ENCODE data around the gene MYO5B.

Gene MYO5B

DNA sequence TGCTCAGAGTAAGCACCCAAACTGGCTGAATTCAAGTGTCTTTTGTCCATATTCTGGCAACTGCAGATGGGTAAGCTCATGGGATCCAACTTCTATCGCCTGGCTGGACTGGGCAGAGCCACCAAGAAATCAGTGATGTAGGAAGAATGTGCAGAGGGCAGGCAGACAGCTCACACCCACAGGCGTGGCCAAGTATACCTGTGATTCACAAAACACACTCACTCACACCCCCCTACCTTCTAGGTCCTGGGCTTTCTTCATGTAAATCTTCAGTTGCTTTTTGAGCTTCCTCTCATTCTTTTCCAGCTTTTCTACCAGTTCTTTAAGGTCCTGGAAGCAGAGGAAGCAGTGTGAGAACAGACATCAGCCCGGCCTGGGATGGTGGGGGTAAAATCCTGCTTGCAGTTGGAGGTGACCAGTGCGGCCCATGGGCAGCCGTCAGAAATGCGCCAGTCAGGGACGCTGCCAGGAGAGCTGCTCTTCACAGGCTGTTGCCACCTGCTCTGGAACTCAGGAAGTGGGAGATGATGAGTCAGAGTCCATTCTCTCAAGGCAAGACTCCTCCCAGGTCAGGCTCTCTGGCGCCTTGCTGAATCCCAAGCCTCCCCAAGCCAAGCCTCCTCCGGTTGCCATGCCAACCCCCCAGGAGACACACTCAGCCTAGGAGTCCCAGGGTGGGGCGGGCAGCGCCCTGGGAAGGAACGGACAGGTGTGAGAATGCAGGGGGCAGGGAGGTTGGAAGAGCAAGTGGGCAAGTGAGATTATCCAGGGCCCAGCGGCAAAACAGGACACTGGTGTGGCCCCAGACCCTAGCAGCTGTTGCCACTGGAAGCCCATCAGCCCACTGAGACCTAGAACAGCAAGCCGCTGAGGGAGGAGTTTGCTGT, 345.4 kb downstream of the MYO5B start:
- Histone ChIP-seq H3K9ac (ENCODE audit: low read depth, low read length) (no peak overlapping the region), H3K36me3 (ENCODE audit: insufficient read depth, low read length) (no peaks in the 10 kb centered on the region), H3K9me3 (ENCODE audit: control insufficient read depth, insufficient read depth, low read length) (no peaks in the 10 kb centered on the region), H3K4me1 (ENCODE audit: insufficient read depth, low read length) (peaks cover 7% of the 10 kb centered on the region; the same call in 1 of the 2 replicates)

DNA sequence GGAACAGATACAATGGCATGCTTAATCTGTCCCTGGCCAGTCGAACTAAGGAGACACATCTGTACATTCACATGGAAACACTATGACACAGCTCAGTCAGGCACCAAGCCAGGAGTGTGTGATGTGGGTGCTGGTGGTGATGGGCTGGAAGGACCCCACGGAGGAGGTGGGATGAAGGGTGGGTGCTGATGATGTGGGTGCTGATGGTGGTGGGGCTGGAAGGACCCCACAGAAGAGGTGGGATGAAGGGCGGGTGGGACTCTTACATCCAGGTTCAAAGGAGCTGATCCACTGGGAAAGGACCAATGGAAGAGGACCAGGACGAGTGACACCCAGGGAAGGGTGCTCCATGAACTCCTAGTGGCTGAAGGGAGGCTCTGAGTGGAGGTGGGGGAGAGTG, 346.8 kb downstream of the MYO5B start:
- Histone ChIP-seq H3K9ac (ENCODE audit: low read depth, low read length) (no peak overlapping the region), H3K36me3 (ENCODE audit: insufficient read depth, low read length) (no peaks in the 10 kb centered on the region), H3K4me1 (ENCODE audit: insufficient read depth, low read length) (peaks cover 7% of the 10 kb centered on the region; the same call in 1 of the 2 replicates), H3K9me3 (ENCODE audit: control insufficient read depth, insufficient read depth, low read length) (no peaks in the 10 kb centered on the region)

- Histone ChIP-seq H3K4me1 (ENCODE audit: insufficient read depth, low read length) (peaks cover 7% of the 10 kb centered on the region; the same call in 1 of the 2 replicates), H3K9me3 (ENCODE audit: control insufficient read depth, insufficient read depth, low read length) (no peaks in the 10 kb centered on the region), H3K36me3 (ENCODE audit: insufficient read depth, low read length) (no peaks in the 10 kb centered on the region), H3K9ac (ENCODE audit: low read depth, low read length) (no peak overlapping the region)
Measured at GRCh38 chr18:49847524-49847923, 347.4 kb downstream of the MYO5B start.

DNA sequence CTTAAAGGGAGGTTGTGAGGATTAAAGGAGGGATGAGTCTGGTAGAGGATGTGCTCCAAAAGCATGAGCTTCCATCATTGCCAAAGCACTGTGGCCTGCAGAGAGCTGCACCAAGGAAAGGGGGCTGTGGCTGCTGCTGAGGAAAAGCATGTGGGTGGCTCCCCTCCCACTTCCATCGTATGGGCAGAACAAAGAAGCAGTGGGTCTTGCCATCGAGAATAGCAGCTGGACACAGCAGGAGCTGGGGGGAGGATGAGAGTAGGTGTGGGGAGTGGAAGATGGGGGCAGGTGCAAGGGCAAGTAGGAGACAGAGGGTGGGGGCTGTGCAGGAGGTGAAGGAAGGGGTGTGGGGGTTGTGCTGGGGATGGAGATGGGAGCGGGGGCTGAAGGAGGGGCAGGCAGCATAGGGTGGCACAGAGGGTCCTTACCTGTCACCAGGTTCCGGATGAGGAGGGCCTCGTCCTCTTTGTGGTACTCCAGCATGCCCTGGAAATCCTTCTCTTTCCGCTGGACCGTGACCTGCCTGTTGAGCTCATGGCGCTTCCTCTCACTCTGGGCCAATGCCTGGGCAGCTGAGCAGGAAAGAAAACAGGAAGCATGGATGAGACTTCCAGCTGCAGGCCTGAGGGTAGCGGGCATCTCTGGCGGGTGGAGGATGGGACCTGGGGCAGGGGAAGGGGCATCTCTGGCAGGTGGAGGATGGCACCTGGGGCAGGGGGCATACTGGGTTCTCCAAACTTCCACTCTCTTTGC, 348.1 kb downstream of the MYO5B start:
- Histone ChIP-seq H3K36me3 (ENCODE audit: insufficient read depth, low read length) (no peaks in the 10 kb centered on the region), H3K9ac (ENCODE audit: low read depth, low read length) (no peak overlapping the region), H3K9me3 (ENCODE audit: control insufficient read depth, insufficient read depth, low read length) (no peaks in the 10 kb centered on the region)

GRCh38 chr18:49846361-49846662, 348.6 kb downstream of the MYO5B start:
- Histone ChIP-seq H3K9ac (ENCODE audit: low read depth, low read length) (no peak overlapping the region), H3K4me1 (ENCODE audit: insufficient read depth, low read length) (peaks cover 7% of the 10 kb centered on the region; the same call in 1 of the 2 replicates), H3K36me3 (ENCODE audit: insufficient read depth, low read length) (no peaks in the 10 kb centered on the region)

More for the DNA sequence above, 348.1 kb downstream of the MYO5B start:
- H3K4me1 ChIP-seq (ENCODE audit: insufficient read depth, low read length) = peaks cover 7% of the 10 kb centered on the region; the same call in 1 of the 2 replicates

GRCh38 chr18:49845629-49846360, 349.2 kb downstream of the MYO5B start:
- H3K4me1 ChIP-seq (ENCODE audit: insufficient read depth, low read length) = peaks cover 7% of the 10 kb centered on the region; the same call in 1 of the 2 replicates
- H3K9me3 ChIP-seq (ENCODE audit: control insufficient read depth, insufficient read depth, low read length) = no peaks in the 10 kb centered on the region
- H3K36me3 ChIP-seq (ENCODE audit: insufficient read depth, low read length) = no peaks in the 10 kb centered on the region
- H3K9ac ChIP-seq (ENCODE audit: low read depth, low read length) = no peak overlapping the region

More at GRCh38 chr18:49846361-49846662, 348.6 kb downstream of the MYO5B start:
- no peaks in the 10 kb centered on the region for H3K9me3 ChIP-seq (ENCODE audit: control insufficient read depth, insufficient read depth, low read length)

- Histone ChIP-seq H3K9ac (ENCODE audit: low read depth, low read length) (no peak overlapping the region), H3K9me3 (ENCODE audit: control insufficient read depth, insufficient read depth, low read length) (no peaks in the 10 kb centered on the region), H3K36me3 (ENCODE audit: insufficient read depth, low read length) (no peaks in the 10 kb centered on the region), H3K4me1 (ENCODE audit: insufficient read depth, low read length) (peaks cover 7% of the 10 kb centered on the region; the same call in 1 of the 2 replicates)
Measured at GRCh38 chr18:49844903-49845302, 350.0 kb downstream of the MYO5B start.

- H3K9me3 ChIP-seq (ENCODE audit: control insufficient read depth, insufficient read depth, low read length) = no peaks in the 10 kb centered on the region
- H3K9ac ChIP-seq (ENCODE audit: low read depth, low read length) = no peak overlapping the region
- H3K4me1 ChIP-seq (ENCODE audit: insufficient read depth, low read length) = peaks cover under 1% of the 10 kb centered on the region; the same call in 1 of the 2 replicates
- H3K36me3 ChIP-seq (ENCODE audit: insufficient read depth, low read length) = no peaks in the 10 kb centered on the region
Measured at GRCh38 chr18:49843778-49844625, 350.9 kb downstream of the MYO5B start.

DNA sequence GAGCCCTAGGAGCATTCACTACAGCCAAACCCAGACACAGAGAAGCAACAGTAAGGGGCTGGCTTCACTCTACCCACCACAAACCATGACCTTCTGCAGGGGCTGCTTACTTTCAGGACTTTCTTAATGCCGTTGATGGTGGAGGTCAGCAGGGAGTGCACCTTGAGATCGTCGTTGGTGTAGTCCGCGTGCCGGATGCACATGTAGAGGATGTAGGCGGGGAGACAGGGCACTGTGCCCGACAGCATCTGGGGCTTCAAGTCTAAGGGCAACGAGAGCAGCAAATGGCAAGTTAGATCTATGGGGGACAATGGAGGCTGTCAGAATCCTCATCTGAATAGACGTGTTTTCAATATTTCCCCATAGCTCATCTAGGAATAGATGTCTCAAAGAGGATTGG, 351.8 kb downstream of the MYO5B start:
- Histone ChIP-seq H3K4me1 (ENCODE audit: insufficient read depth, low read length) (no peaks in the 10 kb centered on the region; the same call in 1 of the 2 replicates), H3K9ac (ENCODE audit: low read depth, low read length) (no peak overlapping the region), H3K36me3 (ENCODE audit: insufficient read depth, low read length) (no peaks in the 10 kb centered on the region), H3K9me3 (ENCODE audit: control insufficient read depth, insufficient read depth, low read length) (no peaks in the 10 kb centered on the region)

DNA sequence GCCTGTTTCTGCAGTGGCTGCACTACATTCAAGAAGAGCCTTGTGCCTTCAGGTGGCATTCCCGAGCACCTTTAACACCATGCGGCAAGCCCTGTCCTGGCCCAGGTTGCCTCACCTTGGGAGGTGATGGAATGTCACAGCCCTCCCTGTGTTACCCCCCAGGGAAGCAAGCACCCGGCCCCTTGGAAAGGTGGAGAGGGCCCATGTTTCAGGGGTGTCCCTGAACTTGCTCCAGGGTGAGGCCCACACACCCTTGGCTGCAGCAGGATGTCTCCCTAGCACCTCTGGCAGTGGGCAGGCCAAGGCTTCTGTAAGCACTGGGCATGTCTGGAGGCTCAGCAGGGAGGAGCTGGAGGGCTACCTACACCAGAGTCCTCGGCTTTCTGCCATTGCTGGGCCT, 352.3 kb downstream of the MYO5B start:
- no peak overlapping the region for H3K9ac ChIP-seq (ENCODE audit: low read depth, low read length)
- H3K9me3 ChIP-seq (ENCODE audit: control insufficient read depth, insufficient read depth, low read length) = no peaks in the 10 kb centered on the region
- H3K4me1 ChIP-seq (ENCODE audit: insufficient read depth, low read length) = no peaks in the 10 kb centered on the region; the same call in 1 of the 2 replicates
- no peaks in the 10 kb centered on the region for H3K36me3 ChIP-seq (ENCODE audit: insufficient read depth, low read length)

DNA sequence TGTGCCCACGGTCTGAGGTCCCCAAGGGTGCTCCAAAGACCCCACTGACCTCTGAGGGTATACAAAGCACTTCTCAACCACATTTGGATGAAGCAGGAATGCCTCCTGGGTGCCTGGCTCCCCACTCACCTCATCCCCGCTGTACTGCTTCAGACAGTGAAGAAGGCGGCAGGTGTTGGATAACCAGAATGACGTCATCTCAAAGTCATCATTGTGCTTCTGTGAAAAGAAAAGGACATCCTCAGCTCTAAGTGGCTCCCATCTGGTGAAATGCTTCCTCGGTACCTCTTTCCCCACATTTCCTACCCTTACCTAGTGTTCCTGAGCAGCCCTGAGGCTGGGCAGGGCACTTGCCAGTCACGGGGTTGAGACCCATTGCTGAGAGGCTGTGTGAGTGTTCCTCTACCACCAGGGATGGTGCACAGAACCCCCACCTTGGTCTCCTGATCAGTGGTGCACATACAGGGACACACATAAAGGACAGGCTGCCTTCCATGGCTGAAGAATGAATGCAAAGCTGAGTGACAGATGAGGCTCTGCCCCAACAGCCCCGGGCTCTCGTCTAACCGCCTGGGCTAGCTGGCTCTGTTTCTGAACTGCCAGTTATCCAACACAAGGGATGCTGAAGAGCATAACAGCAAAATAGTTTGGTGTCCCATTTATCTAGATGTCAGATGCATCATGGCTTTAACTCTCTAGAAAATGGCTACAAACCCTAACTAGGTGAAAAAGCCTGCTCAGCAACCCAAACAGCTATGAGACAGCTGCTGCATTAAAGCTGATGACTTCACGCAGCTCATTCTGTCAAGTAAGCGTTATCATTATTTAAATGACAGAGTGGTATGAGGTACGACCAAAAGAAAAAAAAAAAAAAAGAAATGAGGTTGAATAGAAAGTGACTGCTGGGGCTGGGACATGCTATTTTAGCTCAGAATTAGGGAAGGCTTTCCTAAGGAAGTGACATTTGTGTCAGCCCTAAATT, 353.4 kb downstream of the MYO5B start:
- no peaks in the 10 kb centered on the region; the same call in 1 of the 2 replicates for H3K4me1 ChIP-seq (ENCODE audit: insufficient read depth, low read length)
- H3K9me3 ChIP-seq (ENCODE audit: control insufficient read depth, insufficient read depth, low read length) = no peaks in the 10 kb centered on the region
- no peak overlapping the region for H3K9ac ChIP-seq (ENCODE audit: low read depth, low read length)
- no peaks in the 10 kb centered on the region for H3K36me3 ChIP-seq (ENCODE audit: insufficient read depth, low read length)

GRCh38 chr18:49839012-49839411, 355.9 kb downstream of the MYO5B start:
- Histone ChIP-seq H3K9me3 (ENCODE audit: control insufficient read depth, insufficient read depth, low read length) (no peaks in the 10 kb centered on the region), H3K9ac (ENCODE audit: low read depth, low read length) (no peak overlapping the region), H3K36me3 (ENCODE audit: insufficient read depth, low read length) (no peaks in the 10 kb centered on the region), H3K4me1 (ENCODE audit: insufficient read depth, low read length) (no peaks in the 10 kb centered on the region)

DNA sequence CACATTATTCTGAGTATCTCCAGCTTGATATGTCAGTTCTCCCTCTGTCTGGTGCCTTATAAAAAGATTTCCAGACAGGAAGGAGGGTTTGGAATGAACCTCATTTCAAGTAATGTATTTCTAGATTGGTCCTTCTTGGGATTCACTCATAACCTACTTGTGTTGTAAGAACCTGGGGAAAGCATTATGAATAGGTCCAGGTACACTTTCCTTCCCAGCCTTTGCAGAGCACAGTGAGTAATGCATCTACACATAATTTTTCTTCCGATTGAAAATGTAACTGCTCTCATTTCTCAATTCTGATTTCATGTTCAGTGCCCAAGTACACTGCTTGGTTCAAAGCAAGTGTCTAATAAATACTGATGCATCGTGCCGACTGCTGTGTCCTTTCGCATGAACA, 356.6 kb downstream of the MYO5B start:
- no peak overlapping the region for H3K9ac ChIP-seq (ENCODE audit: low read depth, low read length)
- H3K9me3 ChIP-seq (ENCODE audit: control insufficient read depth, insufficient read depth, low read length) = no peaks in the 10 kb centered on the region
- no peaks in the 10 kb centered on the region for H3K4me1 ChIP-seq (ENCODE audit: insufficient read depth, low read length)
- no peaks in the 10 kb centered on the region for H3K36me3 ChIP-seq (ENCODE audit: insufficient read depth, low read length)

Measured in ES-I3 (cell line).